Neuronal stem cell (in vitro differentiated cells): ENCODE data around the gene PARP3.
A peak's percentile ranks its signal among the peaks of the same experiment; 100 is the strongest.

ENCODE experiments used
- DNase-seq: peaks from one replicate; pipeline ENCODE4 v3.0.0-alpha.2; 2013; ENCODE audit warnings: low spot score
- H2AFZ ChIP-seq: one replicate; pipeline ENCODE4 v1.6.1; 2013; ENCODE audit warnings: mild to moderate bottlenecking, low read length, inconsistent platforms
- H2AK5ac ChIP-seq: 2 replicates; pipeline ENCODE4 v1.6.1; 2013; ENCODE audit warnings: low read depth, mild to moderate bottlenecking, inconsistent platforms, low read length, moderate library complexity, mixed read lengths
- H2BK120ac ChIP-seq: 2 replicates; pipeline ENCODE4 v1.6.1; 2013; ENCODE audit warnings: low read depth, mild to moderate bottlenecking, inconsistent platforms, low read length, moderate library complexity, mixed read lengths
- H2BK12ac ChIP-seq: one replicate; pipeline ENCODE4 v1.6.1; 2013; ENCODE audit warnings: low read length, inconsistent platforms
- H2BK15ac ChIP-seq: 2 replicates; pipeline ENCODE4 v1.6.1; 2013; ENCODE audit warnings: mild to moderate bottlenecking, low read length, inconsistent platforms, mixed read lengths
- H2BK5ac ChIP-seq: one replicate; pipeline ENCODE4 v1.6.1; 2013; ENCODE audit warnings: inconsistent platforms, mild to moderate bottlenecking, low read length, moderate library complexity
- H3K14ac ChIP-seq: one replicate; pipeline ENCODE4 v1.6.1; 2013; ENCODE audit warnings: low read length, inconsistent platforms
- H3K18ac ChIP-seq: 2 replicates; pipeline ENCODE4 v1.6.1; 2013; ENCODE audit warnings: low read length, inconsistent platforms
- H3K23ac ChIP-seq: 2 replicates; pipeline ENCODE4 v1.6.1; 2013; ENCODE audit warnings: low read depth, mild to moderate bottlenecking, mixed read lengths, low read length, inconsistent platforms; ENCODE audit not compliant: poor library complexity
- H3K27ac ChIP-seq: replicated peaks from 3 replicates; pipeline ENCODE4 v1.5.1; 2013; ENCODE audit warnings: low read length, inconsistent platforms
- H3K27me3 ChIP-seq, 3 experiments: 2 replicates each; pipeline ENCODE4 v1.6.1; 2013; ENCODE audit warnings: low read length in 3 of 3, mild to moderate bottlenecking in 2 of 3, inconsistent platforms in 1 of 3, low read depth in 1 of 3, mixed read lengths in 1 of 3, moderate library complexity in 1 of 3; ENCODE audit not compliant: control insufficient read depth in 3 of 3, insufficient read depth in 3 of 3
- H3K36me3 ChIP-seq, 2 donors: replicated peaks in 1 of 2; 2 replicates each; pipeline ENCODE4 v1.6.1; 2013; ENCODE audit warnings: low read length in 2 of 2; ENCODE audit not compliant: control insufficient read depth in 2 of 2, insufficient read depth in 2 of 2
- H3K4ac ChIP-seq: 2 replicates; pipeline ENCODE4 v1.6.1; 2013; ENCODE audit warnings: inconsistent platforms, mild to moderate bottlenecking, low read length, moderate library complexity
- H3K4me1 ChIP-seq, 2 donors: 1 replicate in 1 of 2; 2 replicates in 1 of 2; pipeline ENCODE4 v1.6.1; 2013; ENCODE audit warnings: low read length in 2 of 2, low read depth in 1 of 2; ENCODE audit not compliant: control insufficient read depth in 2 of 2, insufficient read depth in 1 of 2
- H3K4me2 ChIP-seq: one replicate; pipeline ENCODE4 v1.6.1; 2013; ENCODE audit warnings: mild to moderate bottlenecking, low read length, inconsistent platforms; ENCODE audit not compliant: insufficient read depth, poor library complexity, severe bottlenecking
- H3K4me3 ChIP-seq, 2 donors: 2 replicates each; pipeline ENCODE4 v1.5.1; 2013; ENCODE audit warnings: low read length in 2 of 2, mild to moderate bottlenecking in 2 of 2, inconsistent platforms in 1 of 2, moderate library complexity in 1 of 2
- H3K79me1 ChIP-seq: one replicate; pipeline ENCODE4 v1.6.1; 2013; ENCODE audit warnings: low read depth, mild to moderate bottlenecking, inconsistent platforms, low read length, moderate library complexity
- H3K9ac ChIP-seq: one replicate; pipeline ENCODE4 v1.6.1; 2013; ENCODE audit warnings: mild to moderate bottlenecking, low read depth, low read length, inconsistent platforms; ENCODE audit not compliant: poor library complexity
- H3K9me3 ChIP-seq, 2 donors: replicated peaks in 1 of 2; 2 replicates each; pipeline versions ENCODE3 to v1.6.1; 2013; ENCODE audit warnings: low read length in 2 of 2, mild to moderate bottlenecking in 2 of 2, inconsistent platforms in 1 of 2, low read depth in 1 of 2, mixed read lengths in 1 of 2, moderate library complexity in 1 of 2; ENCODE audit not compliant: control insufficient read depth in 2 of 2, insufficient read depth in 1 of 2
- H4K8ac ChIP-seq: one replicate; pipeline ENCODE4 v1.6.1; 2013; ENCODE audit warnings: low read depth, mild to moderate bottlenecking, inconsistent platforms, low read length, moderate library complexity
- H4K91ac ChIP-seq: one replicate; pipeline ENCODE4 v1.6.1; 2013; ENCODE audit warnings: low read length, low read depth, mild to moderate bottlenecking, inconsistent platforms; ENCODE audit not compliant: poor library complexity
- WGBS, 2 donors: extraction: QIAGEN DNeasy Blood & Tissue Kit; methylation state at CpG; one replicate each; pipeline ENCODE4 v1.1.7; 2013; ENCODE audit warnings: missing lambda C conversion rate in 2 of 2, mixed read lengths in 1 of 2; ENCODE audit not compliant: insufficient read length in 2 of 2, insufficient replicate concordance in 1 of 2; ENCODE audit errors: extremely low coverage in 2 of 2; 5-methylcytosine and 5-hydroxymethylcytosine counted together

The PARP3 gene

GRCh38 chr3:51931756-51932155 lies 10.4 kb upstream of the PARP3 start:
- no peak overlapping the region for H2BK12ac ChIP-seq
- WGBS, 2 donors: no CpG with 5 or more reads among the region's 6 CpGs
- no peak for DNase-seq
- H2BK15ac ChIP-seq: no peak overlapping the region
- no peak overlapping the region for H3K23ac ChIP-seq
- no peak overlapping the region for H3K4me3 ChIP-seq
- no peak overlapping the region for H2AK5ac ChIP-seq
- peaks cover 3% of the 10 kb centered on the region for H3K79me1 ChIP-seq
- no peaks in the 10 kb centered on the region for H3K4me1 ChIP-seq
- no peak overlapping the region for H3K9ac ChIP-seq
- H3K27ac ChIP-seq: no peak overlapping the region
- no peaks in the 10 kb centered on the region for H3K9me3 ChIP-seq
- H3K36me3 ChIP-seq: peaks cover 39 to 52% of the 10 kb centered on the region in 2 donors
- H4K8ac ChIP-seq: no peak overlapping the region
- no peak overlapping the region for H3K14ac ChIP-seq
- H3K27me3 ChIP-seq: no peaks in the 10 kb centered on the region
- H4K91ac ChIP-seq: no peak overlapping the region
- H3K4me2 ChIP-seq: no peak overlapping the region
- no peak overlapping the region for H3K18ac ChIP-seq
- no peak overlapping the region for H3K4ac ChIP-seq
- no peak overlapping the region for H2BK120ac ChIP-seq
- H2AFZ ChIP-seq: no peak overlapping the region
- H2BK5ac ChIP-seq: no peak overlapping the region

- no peaks in the 10 kb centered on the region for H3K27me3 ChIP-seq
- no peak overlapping the region for H2BK15ac ChIP-seq
- H4K91ac ChIP-seq: no peak overlapping the region
- peaks cover 3% of the 10 kb centered on the region for H3K79me1 ChIP-seq
- peak overlapping the region; percentile 3 for H4K8ac ChIP-seq
- no peak overlapping the region for H2BK5ac ChIP-seq
- H3K27ac ChIP-seq: no peak overlapping the region
- WGBS, 2 donors: no CpG with 5 or more reads among the region's 15 CpGs
- no peak overlapping the region for H3K4ac ChIP-seq
- no peak for DNase-seq
- no peak overlapping the region for H3K4me2 ChIP-seq
- H2BK120ac ChIP-seq: no peak overlapping the region
- H3K9me3 ChIP-seq: no peaks in the 10 kb centered on the region
- H3K36me3 ChIP-seq: peaks cover 44 to 62% of the 10 kb centered on the region in 2 donors
- H3K23ac ChIP-seq: no peak overlapping the region
- H2AK5ac ChIP-seq: no peak overlapping the region
- no peak overlapping the region for H3K18ac ChIP-seq
- peak overlapping the region; percentile 60 for H3K9ac ChIP-seq
- peak overlapping the region; percentile 10 for H2BK12ac ChIP-seq
- no peak overlapping the region for H3K14ac ChIP-seq
- H3K4me1 ChIP-seq: no peaks in the 10 kb centered on the region
- H3K4me3 ChIP-seq: no peak overlapping the region
- H2AFZ ChIP-seq: no peak overlapping the region
Measured at GRCh38 chr3:51932471-51933370, 9.4 kb upstream of the PARP3 start.

- H3K27me3 ChIP-seq: no peaks in the 10 kb centered on the region
- H3K4me1 ChIP-seq: no peaks in the 10 kb centered on the region
- H2BK120ac ChIP-seq: no peak overlapping the region
- H3K4me2 ChIP-seq: no peak overlapping the region
- H3K14ac ChIP-seq: no peak overlapping the region
- WGBS, 2 donors: no CpG with 5 or more reads among the region's 13 CpGs
- H3K23ac ChIP-seq: no peak overlapping the region
- no peak overlapping the region for H4K91ac ChIP-seq
- no peaks in the 10 kb centered on the region for H3K9me3 ChIP-seq
- no peaks in the 10 kb centered on the region for H3K79me1 ChIP-seq
- H3K9ac ChIP-seq: no peak overlapping the region
- no peak for DNase-seq
- H2AFZ ChIP-seq: no peak overlapping the region
- H2BK15ac ChIP-seq: no peak overlapping the region
- H2BK12ac ChIP-seq: no peak overlapping the region
- no peak overlapping the region for H3K4ac ChIP-seq
- H3K18ac ChIP-seq: no peak overlapping the region
- H2AK5ac ChIP-seq: no peak overlapping the region
- peaks cover 50 to 70% of the 10 kb centered on the region in 2 donors for H3K36me3 ChIP-seq
- H3K4me3 ChIP-seq: no peak overlapping the region
- H3K27ac ChIP-seq: no peak overlapping the region
- no peak overlapping the region for H4K8ac ChIP-seq
- no peak overlapping the region for H2BK5ac ChIP-seq
Measured at GRCh38 chr3:51933471-51934138, 8.6 kb upstream of the PARP3 start.

DNA sequence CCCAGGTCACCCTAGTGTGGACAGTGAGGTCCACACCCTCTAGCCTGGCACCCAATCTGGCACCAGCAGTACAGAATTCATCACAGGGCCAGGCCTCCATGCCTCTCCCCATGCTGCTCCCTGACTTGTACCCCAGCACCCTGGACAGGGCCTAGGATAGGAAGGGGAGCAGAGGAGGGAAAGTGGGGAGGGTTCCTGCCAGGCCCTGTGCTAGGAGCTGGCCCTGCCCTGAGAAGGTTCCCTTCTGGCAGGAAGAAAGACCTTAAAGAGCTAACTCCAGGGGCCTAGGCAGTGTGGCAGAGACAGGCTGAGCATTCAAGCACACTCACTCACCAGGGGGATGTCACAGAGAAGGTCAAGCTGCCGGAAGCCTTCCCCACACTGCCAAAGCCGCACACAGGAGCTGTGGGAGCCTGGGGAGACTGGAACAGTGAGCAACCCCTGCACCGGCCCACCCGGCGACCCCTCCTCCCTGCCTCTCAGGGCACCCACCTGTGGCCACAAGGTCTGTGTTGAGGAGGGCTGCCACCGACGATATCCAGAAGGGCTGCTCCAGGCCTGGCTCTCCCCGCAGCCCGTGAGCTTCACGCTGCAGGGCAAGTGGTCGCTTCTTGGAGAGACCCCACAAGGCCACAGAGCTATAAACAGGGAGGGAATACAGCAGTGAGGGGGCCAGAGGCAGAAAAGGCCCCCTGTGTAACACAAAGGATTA lies 7.9 kb upstream of the PARP3 start:
- WGBS, 2 donors: no CpG with 5 or more reads among the region's 11 CpGs
- DNase-seq: no peak
- Histone ChIP-seq H3K18ac (no peak overlapping the region), H2BK12ac (no peak overlapping the region), H2BK15ac (no peak overlapping the region), H2AFZ (no peak overlapping the region), H4K91ac (no peak overlapping the region), H2BK120ac (no peak overlapping the region), H3K27ac (no peak overlapping the region), H3K27me3 (no peaks in the 10 kb centered on the region), H3K4me2 (no peak overlapping the region), H2AK5ac (no peak overlapping the region), H4K8ac (no peak overlapping the region), H3K9me3 (no peaks in the 10 kb centered on the region), H3K79me1 (peaks cover 3% of the 10 kb centered on the region), H3K36me3 (peaks cover 49 to 77% of the 10 kb centered on the region in 2 donors), H3K14ac (no peak overlapping the region), H3K23ac (no peak overlapping the region), H2BK5ac (no peak overlapping the region), H3K4ac (no peak overlapping the region), H3K4me1 (no peaks in the 10 kb centered on the region), H3K9ac (no peak overlapping the region), H3K4me3 (no peak overlapping the region)
